ENCODE measurements around the gene OR2S2.

Gene OR2S2

DNA sequence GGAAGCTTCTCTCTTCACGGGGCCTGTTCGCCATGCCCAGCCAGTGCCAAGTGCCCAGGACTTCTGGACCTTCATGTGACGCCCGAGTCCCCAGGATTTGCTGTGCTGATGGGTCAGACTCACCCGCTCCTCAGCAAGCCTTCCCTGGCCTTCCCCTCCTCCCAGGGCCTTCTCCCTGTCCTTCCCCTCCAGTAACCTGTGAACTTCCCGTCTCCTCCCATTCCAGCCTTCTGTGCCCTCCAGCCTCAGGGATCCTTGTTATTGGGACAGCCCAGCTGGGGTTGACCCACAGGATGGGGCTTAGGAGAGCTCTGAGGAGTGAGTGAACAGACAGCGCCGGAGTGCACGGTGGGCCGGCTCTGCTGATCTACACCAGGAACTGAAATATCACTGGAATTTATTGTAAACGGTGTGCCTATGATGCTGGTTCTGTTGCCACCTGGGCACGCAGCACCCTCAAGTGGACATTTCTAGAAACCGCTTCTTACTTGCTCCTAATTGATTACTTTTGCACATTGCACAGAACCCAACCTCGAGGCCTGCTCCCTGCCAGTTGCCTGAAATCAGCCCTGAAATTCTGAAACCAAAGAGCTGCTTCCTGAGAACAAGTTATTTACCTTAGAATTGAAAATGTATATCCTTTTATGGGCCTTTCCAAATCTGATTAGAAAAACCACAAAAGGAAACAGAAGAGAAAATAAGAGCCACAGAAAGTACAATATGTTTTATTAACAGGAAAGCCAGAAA is 47.2 kb downstream of the OR2S2 start:
- H3K4me3 Mint-ChIP-seq = no peak overlapping the region
- H3K4me1 Mint-ChIP-seq = peaks cover 11% of the 10 kb centered on the region
- no peak overlapping the region for H3K27ac Mint-ChIP-seq
- no peaks in the 10 kb centered on the region for H3K9me3 Mint-ChIP-seq
- H3K36me3 Mint-ChIP-seq = no peaks in the 10 kb centered on the region
- ATAC-seq = no peak
- peaks cover 41% of the 10 kb centered on the region for H3K27me3 Mint-ChIP-seq

DNA sequence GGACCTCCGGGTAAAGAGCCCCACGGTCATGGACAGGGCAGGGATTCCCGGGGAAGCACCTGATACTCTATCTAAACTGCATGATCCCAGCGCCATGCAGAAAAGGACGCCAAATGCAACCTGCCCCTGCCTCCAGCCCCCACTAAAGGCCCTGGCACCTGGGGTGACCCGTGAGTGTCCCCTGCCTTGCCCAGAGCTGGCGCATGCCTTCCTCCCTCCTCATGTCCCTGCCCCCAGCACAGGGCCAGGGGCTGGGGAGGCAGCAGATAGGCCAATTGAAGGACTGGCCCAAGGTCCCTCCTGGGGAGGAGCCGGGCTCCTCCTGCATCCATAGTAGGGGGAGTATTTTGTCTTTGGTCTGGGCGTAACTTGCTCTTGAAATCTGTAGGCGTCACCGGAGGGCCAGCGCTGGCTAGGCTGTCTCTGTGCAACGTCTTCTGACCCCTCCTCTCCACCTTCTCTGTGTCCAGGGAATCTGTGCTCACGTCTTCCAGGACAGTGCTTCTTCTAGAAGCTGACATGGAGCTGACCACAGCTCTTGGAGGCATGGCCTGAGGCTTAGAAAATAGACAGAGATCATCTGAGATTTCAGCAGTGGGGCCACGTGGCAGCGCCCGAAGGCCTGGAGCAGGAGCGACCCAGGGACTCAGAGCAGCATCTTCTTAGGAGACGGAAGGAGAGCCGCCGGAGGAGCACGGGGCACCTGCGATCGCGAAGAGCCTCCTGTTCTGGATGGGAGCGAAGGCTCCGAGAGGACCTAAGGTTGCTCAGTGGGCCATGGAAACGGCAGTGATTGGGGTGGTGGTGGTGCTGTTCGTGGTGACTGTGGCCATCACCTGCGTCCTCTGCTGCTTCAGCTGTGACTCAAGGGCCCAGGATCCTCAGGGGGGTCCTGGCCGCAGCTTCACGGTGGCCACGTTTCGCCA is 48.0 kb downstream of the OR2S2 start:
- H3K4me3 Mint-ChIP-seq = no peak overlapping the region
- H3K27ac Mint-ChIP-seq = no peak overlapping the region
- H3K9me3 Mint-ChIP-seq = no peaks in the 10 kb centered on the region
- H3K27me3 Mint-ChIP-seq = peaks cover 43% of the 10 kb centered on the region
- H3K4me1 Mint-ChIP-seq = peaks cover 11% of the 10 kb centered on the region
- no peak for ATAC-seq
- H3K36me3 Mint-ChIP-seq = no peaks in the 10 kb centered on the region

DNA sequence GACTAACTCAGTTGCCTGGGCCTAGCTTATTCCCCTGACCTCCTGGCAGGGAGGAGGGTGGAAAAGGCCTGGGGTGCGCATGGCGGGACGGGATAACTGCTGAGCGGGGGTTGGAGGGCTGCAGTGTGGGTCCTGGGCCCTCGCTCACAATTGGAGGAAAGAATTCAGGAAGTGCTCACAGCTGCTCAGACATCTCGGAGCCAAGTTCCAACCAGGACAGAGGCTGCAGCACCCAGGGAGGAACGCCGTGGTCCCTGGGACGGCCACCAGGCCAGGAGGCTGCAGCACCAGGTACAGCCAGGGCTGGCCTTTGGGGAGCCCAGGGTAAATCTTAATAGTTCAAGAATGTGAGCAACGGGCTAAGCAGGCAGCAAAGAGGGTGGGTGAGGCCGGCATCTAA is 48.7 kb downstream of the OR2S2 start, which contains the start of gene SPAAR:
SPAAR (plus strand) TSS at position 217 of the 400 bp plus-strand sequence. CDS start 974 bp downstream, outside the sequence.
- Mint-ChIP-seq H3K27ac (no peak within 1 kb of the TSS), H3K4me1 (peaks cover 11% of the 10 kb centered on the region), H3K4me3 (no peak within 1 kb of the TSS)

DNA sequence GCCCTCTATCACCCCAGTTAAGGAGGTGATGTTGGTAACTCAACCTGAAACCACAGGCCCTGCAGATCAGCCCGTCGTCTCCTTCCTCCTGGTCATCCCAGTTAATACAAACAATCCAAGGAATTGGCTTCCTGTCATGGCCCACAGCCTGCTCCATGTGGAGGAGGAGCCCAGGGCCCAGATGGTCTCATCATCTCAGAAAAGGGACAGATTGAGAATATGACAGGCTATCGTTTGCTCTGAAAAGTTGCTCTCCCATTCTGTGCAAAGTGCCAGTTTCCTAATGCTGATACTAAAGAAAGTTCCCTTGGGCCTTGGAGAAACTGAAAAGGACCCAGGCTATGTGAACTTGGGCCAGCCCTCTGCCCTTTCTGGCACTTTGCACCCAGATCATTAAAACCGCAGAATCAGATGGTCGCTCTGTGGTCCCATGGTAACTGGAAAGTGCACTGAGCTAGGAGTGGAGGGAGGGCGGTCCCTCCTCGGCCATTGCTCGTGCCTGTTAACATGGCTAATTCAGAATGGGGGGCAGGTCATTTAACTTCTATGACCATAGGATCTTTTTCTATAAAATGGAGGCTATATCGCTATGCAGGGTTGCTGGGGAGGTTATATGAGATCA is 49.3 kb downstream of the OR2S2 start:
- no peak for ATAC-seq
- H3K27ac Mint-ChIP-seq = no peak overlapping the region

More for the DNA sequence above, 48.7 kb downstream of the OR2S2 start, which contains the start of gene SPAAR:
- H3K9me3 Mint-ChIP-seq = no peaks in the 10 kb centered on the region
- ATAC-seq = no peak
- peaks cover 43% of the 10 kb centered on the region for H3K27me3 Mint-ChIP-seq
- no peaks in the 10 kb centered on the region for H3K36me3 Mint-ChIP-seq

DNA sequence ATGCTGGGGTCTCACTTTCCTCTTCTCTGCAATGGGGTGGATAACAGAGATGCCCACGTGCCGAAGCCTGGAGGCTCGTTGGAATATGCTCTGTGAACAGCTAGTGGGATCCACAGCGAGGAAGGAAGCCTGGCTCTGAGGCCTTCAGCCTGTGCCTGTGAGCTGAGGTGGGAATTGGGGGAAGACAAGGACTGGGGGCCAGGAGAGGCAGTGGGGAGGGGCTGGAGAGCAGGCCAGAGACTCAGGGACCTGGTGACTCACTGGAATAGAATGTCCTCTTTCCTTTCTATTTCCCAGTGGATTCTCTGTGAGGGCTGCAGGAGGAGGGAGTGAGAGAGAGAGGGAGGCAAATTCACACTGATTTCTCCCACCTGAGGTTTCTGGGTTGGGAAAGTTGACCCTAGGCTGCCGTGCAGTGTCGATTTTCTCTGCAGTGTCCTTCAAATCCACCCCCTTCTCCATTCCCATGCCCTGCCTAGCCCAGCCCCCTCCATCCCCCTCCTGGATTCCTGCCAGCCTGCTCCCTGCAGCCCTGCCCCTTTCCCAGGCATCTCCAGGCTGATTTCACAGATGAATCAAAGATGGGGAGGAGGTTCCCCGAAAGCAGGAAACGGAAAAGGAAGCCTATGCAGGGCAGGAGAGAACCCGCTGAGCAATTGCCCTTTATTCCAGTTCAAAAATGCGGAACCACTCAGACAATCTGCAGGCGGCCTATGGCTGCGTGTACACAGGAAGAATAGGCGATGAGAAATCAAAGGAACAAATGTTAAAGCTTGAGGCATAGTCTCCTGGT is 50.0 kb downstream of the OR2S2 start:
- no peaks in the 10 kb centered on the region for H3K36me3 Mint-ChIP-seq
- ATAC-seq = no peak
- H3K4me3 Mint-ChIP-seq = no peak overlapping the region
- no peaks in the 10 kb centered on the region for H3K9me3 Mint-ChIP-seq
- peaks cover 43% of the 10 kb centered on the region for H3K27me3 Mint-ChIP-seq
- H3K27ac Mint-ChIP-seq = no peak overlapping the region
- peaks cover 11% of the 10 kb centered on the region for H3K4me1 Mint-ChIP-seq

More for the DNA sequence above, 49.3 kb downstream of the OR2S2 start:
- Mint-ChIP-seq H3K27me3 (peaks cover 43% of the 10 kb centered on the region), H3K36me3 (no peaks in the 10 kb centered on the region), H3K9me3 (no peaks in the 10 kb centered on the region), H3K4me3 (no peak overlapping the region), H3K4me1 (peaks cover 11% of the 10 kb centered on the region)

All from stimulated activated memory B cell treated with anti-CD40 and anti-IgM and Interleukin-4, amounts not matched to agents 10 μg/mL and 1 μg/mL and 100 μg/mL, for 72 hours (primary cell).